Measurements from ENCODE around the gene ARID4B.

GRCh38 chr1:235319255-235319654 is 8.7 kb downstream of the ARID4B start:
- TF ChIP-seq, protein P1, sequence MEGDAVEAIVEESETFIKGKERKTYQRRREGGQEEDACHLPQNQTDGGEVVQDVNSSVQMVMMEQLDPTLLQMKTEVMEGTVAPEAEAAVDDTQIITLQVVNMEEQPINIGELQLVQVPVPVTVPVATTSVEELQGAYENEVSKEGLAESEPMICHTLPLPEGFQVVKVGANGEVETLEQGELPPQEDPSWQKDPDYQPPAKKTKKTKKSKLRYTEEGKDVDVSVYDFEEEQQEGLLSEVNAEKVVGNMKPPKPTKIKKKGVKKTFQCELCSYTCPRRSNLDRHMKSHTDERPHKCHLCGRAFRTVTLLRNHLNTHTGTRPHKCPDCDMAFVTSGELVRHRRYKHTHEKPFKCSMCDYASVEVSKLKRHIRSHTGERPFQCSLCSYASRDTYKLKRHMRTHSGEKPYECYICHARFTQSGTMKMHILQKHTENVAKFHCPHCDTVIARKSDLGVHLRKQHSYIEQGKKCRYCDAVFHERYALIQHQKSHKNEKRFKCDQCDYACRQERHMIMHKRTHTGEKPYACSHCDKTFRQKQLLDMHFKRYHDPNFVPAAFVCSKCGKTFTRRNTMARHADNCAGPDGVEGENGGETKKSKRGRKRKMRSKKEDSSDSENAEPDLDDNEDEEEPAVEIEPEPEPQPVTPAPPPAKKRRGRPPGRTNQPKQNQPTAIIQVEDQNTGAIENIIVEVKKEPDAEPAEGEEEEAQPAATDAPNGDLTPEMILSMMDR (IDR thresholded peaks at IDR 0.05) = no peak
- TF ChIP-seq EP300 (IDR thresholded peaks at IDR 0.05) = no peak
